CD4-positive, alpha-beta T cell (primary cell): ENCODE data around the gene PLXND1. TPM values are rescaled to one million over a fixed set of nuclear protein-coding genes. Genes with fewer than 3 reads are reported as not detected.

Experiments
- ATAC-seq: fragments of 200-7000 bp; cut with Tn5 transposase; one replicate; pipeline ENCODE4 v1.10.0; 2022; ENCODE audit warnings: mild to moderate bottlenecking; ENCODE audit not compliant: poor library complexity
- CTCF ChIA-PET: fragments of 350-600 bp; sonication (Branson Sonifier 250); formaldehyde crosslinking; loops from one replicate; lab custom pipeline; 2021; ENCODE audit warnings: antibody characterized with exemption, inconsistent platforms; lab: Charles Lee
- POLR2A ChIA-PET: fragments of 350-600 bp; sonication (Branson Sonifier 250); formaldehyde crosslinking; loops from one replicate; lab custom pipeline; 2021; ENCODE audit warnings: antibody characterized with exemption, inconsistent platforms; lab: Charles Lee
- DNase-seq, 14 experiments: peaks; one replicate each; pipeline ENCODE4 v3.0.0-alpha.2; 2013 to 2020; ENCODE audit warnings: mixed read lengths in 2 of 14
- H3K27ac ChIP-seq, 2 donors: one replicate each; pipeline versions ENCODE4 v1.5.1 to v1.7.0; 2013; ENCODE audit warnings: low read length in 2 of 2, low read depth in 1 of 2, mild to moderate bottlenecking in 1 of 2
- H3K27me3 ChIP-seq, 2 experiments: 1 replicate in 1 of 2; 2 replicates in 1 of 2; pipeline versions ENCODE4 v1.6.1 to v1.7.0; 2013; ENCODE audit warnings: low read length in 2 of 2, control low read depth in 1 of 2, mild to moderate bottlenecking in 1 of 2, moderate library complexity in 1 of 2; ENCODE audit not compliant: insufficient read depth in 2 of 2, control insufficient read depth in 1 of 2
- H3K36me3 ChIP-seq: one replicate; pipeline ENCODE4 v1.6.1; 2013; ENCODE audit warnings: low read length, control low read depth; ENCODE audit not compliant: insufficient read depth
- H3K4me1 ChIP-seq: one replicate; pipeline ENCODE4 v1.6.1; 2013; ENCODE audit warnings: low read length, control low read depth; ENCODE audit not compliant: insufficient read depth
- H3K4me3 ChIP-seq: one replicate; pipeline ENCODE4 v1.5.1; 2013; ENCODE audit warnings: mild to moderate bottlenecking, low read length, moderate library complexity
- H3K9me3 ChIP-seq, 2 experiments: 1 replicate in 1 of 2; 2 replicates in 1 of 2; pipeline versions ENCODE4 v1.6.1 to v1.7.0; 2013; ENCODE audit warnings: low read length in 2 of 2, mild to moderate bottlenecking in 2 of 2, control low read depth in 1 of 2, moderate library complexity in 1 of 2; ENCODE audit not compliant: control insufficient read depth in 1 of 2, insufficient read depth in 1 of 2
- H3K27ac Mint-ChIP-seq: one replicate; pipeline ENCODE4 v1.8.0; 2020; ENCODE audit warnings: mixed read lengths
- H3K27me3 Mint-ChIP-seq: one replicate; pipeline ENCODE4 v1.8.0; 2021; ENCODE audit warnings: mixed read lengths
- H3K36me3 Mint-ChIP-seq: one replicate; pipeline ENCODE4 v1.8.0; 2021; ENCODE audit warnings: low read depth, mixed read lengths
- H3K4me1 Mint-ChIP-seq: one replicate; pipeline ENCODE4 v1.8.0; 2021; ENCODE audit warnings: low read depth, mixed read lengths
- H3K4me3 Mint-ChIP-seq: one replicate; pipeline ENCODE4 v1.8.0; 2020; ENCODE audit warnings: mild to moderate bottlenecking, mixed read lengths
- H3K9me3 Mint-ChIP-seq: one replicate; pipeline ENCODE4 v1.8.0; 2020; ENCODE audit warnings: mixed read lengths
- CTCF ChIP-seq: fragments of 200-600 bp; IDR thresholded peaks from one replicate; pipeline ENCODE4 v1.8.0; 2022; ENCODE audit warnings: antibody characterized with exemption, mild to moderate bottlenecking
- intact Hi-C, 2 experiments: fragments of 100-400 bp; cut with DNase I in 1 of 2; cut with micrococcal nuclease in 1 of 2; formaldehyde crosslinking; loops; one replicate each; pipeline versions ENCODE4 v1.15.1 to v1.9.0; 2023 to 2025; cut with DNase I, micrococcal nuclease
- total RNA-seq, 174 experiments: library from RNA in 2 of 174; stranded (reverse) in 2 of 174; gene quantifications; one replicate each; pipeline ENCODE4 v1.2.3 and lab custom pipeline; 2021 to 2026

The PLXND1 gene
- total RNA-seq, 2 experiments from 2014 or later, result 61.7 to 62.5 TPM

GRCh38 chr3:129629011-129629410, 22.5 kb upstream of the PLXND1 start:
- peaks cover 17% of the 10 kb centered on the region for H3K4me1 Mint-ChIP-seq
- H3K9me3 Mint-ChIP-seq, result no peaks in the 10 kb centered on the region
- H3K9me3 ChIP-seq, result peaks cover 0 to 3% of the 10 kb centered on the region in 2 experiments
- H3K36me3 ChIP-seq, result no peaks in the 10 kb centered on the region
- ChIA-PET CTCF (no interaction called here), POLR2A (no interaction called here)
- ATAC-seq (no peak), DNase-seq (no peak)
- H3K27me3 ChIP-seq, result no peaks in the 10 kb centered on the region
- intact Hi-C loops, result loop anchor here (2.0 to 5.0 kb wide), 5 partner anchors 137 to 476 kb away; no protein-coding TSS in a partner anchor
- no peaks in the 10 kb centered on the region for H3K27me3 Mint-ChIP-seq
- H3K27ac Mint-ChIP-seq, result no peak overlapping the region
- H3K27ac ChIP-seq, result no peak overlapping the region
- H3K4me3 Mint-ChIP-seq, result peak overlapping the region; percentile 20
- no peak for TF ChIP-seq CTCF
- no peaks in the 10 kb centered on the region for H3K36me3 Mint-ChIP-seq
- peaks cover 28% of the 10 kb centered on the region for H3K4me1 ChIP-seq
- no peak overlapping the region for H3K4me3 ChIP-seq

GRCh38 chr3:129628169-129628522, 21.7 kb upstream of the PLXND1 start:
- Histone ChIP-seq H3K9me3 (no peaks in the 10 kb centered on the region), H3K27ac (no peak overlapping the region), H3K36me3 (no peaks in the 10 kb centered on the region), H3K4me3 (peak overlapping the region; percentile 66), H3K27me3 (no peaks in the 10 kb centered on the region), H3K4me1 (peaks cover 28% of the 10 kb centered on the region)
- ATAC-seq (no peak), DNase-seq (no peak)
- H3K27me3 Mint-ChIP-seq, result no peaks in the 10 kb centered on the region
- H3K27ac Mint-ChIP-seq, result peak overlapping the region; percentile 66
- H3K36me3 Mint-ChIP-seq, result no peaks in the 10 kb centered on the region
- POLR2A ChIA-PET, result interaction anchor here (1.0 to 1.2 kb wide), 2 partner anchors 51 to 187 kb away, joined by 3 read pairs; partner anchors contain the start of gene IFT122
- peaks cover 17% of the 10 kb centered on the region for H3K4me1 Mint-ChIP-seq
- intact Hi-C loops, result loop anchor here (1.0 to 5.0 kb wide), 9 partner anchors 136 to 477 kb away; no protein-coding TSS in a partner anchor
- H3K9me3 Mint-ChIP-seq, result no peaks in the 10 kb centered on the region
- no peak for TF ChIP-seq CTCF
- peak overlapping the region; percentile 92 for H3K4me3 Mint-ChIP-seq
- CTCF ChIA-PET, result interaction anchor here (1.0 to 1.4 kb wide), 10 partner anchors 9 to 382 kb away, joined by 3 to 6 read pairs (median 3); partner anchors contain the start of gene PLXND1

GRCh38 chr3:129627350-129628168, 21.1 kb upstream of the PLXND1 start:
- POLR2A ChIA-PET, result interaction anchor here (1.0 to 1.3 kb wide), 4 partner anchors 51 to 202 kb away, joined by 3 to 4 read pairs (median 3); partner anchors contain the start of gene IFT122
- Mint-ChIP-seq H3K9me3 (no peaks in the 10 kb centered on the region), H3K27me3 (no peaks in the 10 kb centered on the region), H3K4me1 (peaks cover 17% of the 10 kb centered on the region), H3K27ac (peak overlapping the region; percentile 66), H3K4me3 (peak overlapping the region; percentile 92), H3K36me3 (no peaks in the 10 kb centered on the region)
- H3K36me3 ChIP-seq, result no peaks in the 10 kb centered on the region
- peak; percentile 86 for ATAC-seq
- CTCF ChIA-PET, result interaction anchor here (0.6 to 1.4 kb wide), 12 partner anchors 9 to 382 kb away, joined by 3 to 6 read pairs (median 3); partner anchors contain the start of gene PLXND1
- H3K27me3 ChIP-seq, result no peaks in the 10 kb centered on the region
- peak overlapping the region in 1 of 2 donors; percentile 27 for H3K27ac ChIP-seq
- peak overlapping the region; percentile 66 for H3K4me3 ChIP-seq
- TF ChIP-seq CTCF, result peak; percentile 70
- intact Hi-C loops, result loop anchor here (1.0 to 5.0 kb wide), 9 partner anchors 135 to 477 kb away; no protein-coding TSS in a partner anchor
- peak; percentile 55 to 83 (median 62) for DNase-seq
- H3K4me1 ChIP-seq, result peaks cover 28% of the 10 kb centered on the region
- no peaks in the 10 kb centered on the region for H3K9me3 ChIP-seq
